Thymus (tissue), 11 donors: ENCODE measurements around the gene UBE2E2. TPM values are rescaled to one million over a fixed set of nuclear protein-coding genes. Genes with fewer than 3 reads are reported as not detected.

Experiments
- DNase-seq, 9 donors: peaks; one replicate each; pipeline ENCODE4 v3.0.0-alpha.2; 2013; ENCODE audit warnings: low spot score in 9 of 9, low read depth in 6 of 9, missing footprints in 1 of 9
- H3K27ac ChIP-seq, 2 donors: one replicate each; pipeline ENCODE4 v1.5.1; 2013; ENCODE audit warnings: control low read depth in 1 of 2, low read depth in 1 of 2, low read length in 1 of 2, mild to moderate bottlenecking in 1 of 2, moderate library complexity in 1 of 2
- H3K27me3 ChIP-seq, 2 donors: one replicate each; pipeline ENCODE4 v1.5.1; 2013; ENCODE audit warnings: low read length in 1 of 2; ENCODE audit not compliant: control insufficient read depth in 2 of 2, insufficient read depth in 1 of 2
- H3K36me3 ChIP-seq, 2 donors: one replicate each; pipeline ENCODE4 v1.5.1; 2013; ENCODE audit warnings: low read length in 1 of 2, mild to moderate bottlenecking in 1 of 2, moderate library complexity in 1 of 2; ENCODE audit not compliant: control insufficient read depth in 2 of 2, insufficient read depth in 2 of 2
- H3K4me1 ChIP-seq, 2 donors: one replicate each; pipeline ENCODE4 v1.5.1; 2013; ENCODE audit warnings: low read length in 2 of 2; ENCODE audit not compliant: control insufficient read depth in 2 of 2, insufficient read depth in 2 of 2
- H3K4me3 ChIP-seq, 2 donors: one replicate each; pipeline ENCODE4 v1.5.1; 2013; ENCODE audit warnings: low read length in 2 of 2, control low read depth in 1 of 2, mild to moderate bottlenecking in 1 of 2
- H3K9me3 ChIP-seq, 2 donors: one replicate each; pipeline ENCODE4 v1.5.1; 2013; ENCODE audit warnings: low read length in 1 of 2, mild to moderate bottlenecking in 1 of 2; ENCODE audit not compliant: control insufficient read depth in 2 of 2, insufficient read depth in 1 of 2
- WGBS: extraction: QIAGEN DNeasy Blood & Tissue Kit; methylation state at CpG from one replicate; pipeline ENCODE4 v1.1.7; 2013; 5-methylcytosine and 5-hydroxymethylcytosine counted together
- polyA plus RNA-seq: library from polyadenylated mRNA; stranded (reverse); fragments of 200-250 nt; gene quantifications from one replicate; pipeline ENCODE4 v1.2.3, GENCODE V29; 2013
- total RNA-seq: library from RNA; stranded (reverse); fragments of 120-200 nt; gene quantifications from one replicate; pipeline ENCODE4 v1.2.4, GENCODE V29; 2013
- donor health status: healthy.

Gene UBE2E2
- total and polyA plus RNA-seq, 2 donors = 32.9 to 35.5 TPM

- H3K27me3 ChIP-seq = no peaks in the 10 kb centered on the region
- no peaks in the 10 kb centered on the region for H3K9me3 ChIP-seq
- no peak overlapping the region for H3K4me3 ChIP-seq
- no peak overlapping the region for H3K27ac ChIP-seq
- H3K4me1 ChIP-seq = no peaks in the 10 kb centered on the region
- H3K36me3 ChIP-seq = no peaks in the 10 kb centered on the region
- DNase-seq = no peak
- 98% methylated on average over 1 of the region's 1 CpG for WGBS
Observed at GRCh38 chr3:23574822-23575315, 371.7 kb downstream of the UBE2E2 start.

DNA sequence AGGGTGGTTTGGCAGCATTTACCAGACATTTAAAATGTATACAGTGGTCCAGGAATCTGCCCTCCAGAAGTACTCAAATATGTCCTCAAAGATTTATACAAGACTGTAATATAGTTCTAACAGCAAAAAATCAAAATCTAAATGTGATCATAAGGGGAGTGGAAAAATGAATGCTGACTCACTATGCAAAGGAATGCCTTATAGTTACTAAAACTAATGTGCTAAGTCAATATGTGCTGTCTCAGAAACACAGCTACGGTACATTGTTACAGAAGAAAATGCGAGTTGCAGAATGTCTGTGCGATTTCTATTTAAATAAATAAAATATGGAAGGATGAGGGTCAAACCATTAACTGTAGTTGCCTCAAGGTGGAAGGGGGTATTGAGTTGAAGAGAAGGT, 372.6 kb downstream of the UBE2E2 start:
- no peaks in the 10 kb centered on the region for H3K36me3 ChIP-seq
- no peak overlapping the region for H3K4me3 ChIP-seq
- no peaks in the 10 kb centered on the region for H3K27me3 ChIP-seq
- DNase-seq = no peak
- H3K4me1 ChIP-seq = no peaks in the 10 kb centered on the region
- H3K9me3 ChIP-seq = no peaks in the 10 kb centered on the region
- no peak overlapping the region for H3K27ac ChIP-seq
- WGBS = 98% methylated on average over 3 of the region's 3 CpGs

- no peak for DNase-seq
- H3K27me3 ChIP-seq = no peaks in the 10 kb centered on the region
- no peaks in the 10 kb centered on the region for H3K9me3 ChIP-seq
- WGBS = 97% methylated on average over 2 of the region's 2 CpGs
- no peaks in the 10 kb centered on the region for H3K36me3 ChIP-seq
- H3K4me3 ChIP-seq = no peak overlapping the region
- H3K4me1 ChIP-seq = no peaks in the 10 kb centered on the region
- H3K27ac ChIP-seq = no peak overlapping the region
Observed at GRCh38 chr3:23576379-23576959, 373.3 kb downstream of the UBE2E2 start.

- no peaks in the 10 kb centered on the region for H3K36me3 ChIP-seq
- DNase-seq = no peak
- WGBS = 97% methylated on average over 8 of the region's 8 CpGs
- H3K9me3 ChIP-seq = no peaks in the 10 kb centered on the region
- H3K4me1 ChIP-seq = no peaks in the 10 kb centered on the region
- H3K27me3 ChIP-seq = no peaks in the 10 kb centered on the region
- no peak overlapping the region for H3K27ac ChIP-seq
- H3K4me3 ChIP-seq = no peak overlapping the region
Observed at GRCh38 chr3:23580096-23580713, 377.1 kb downstream of the UBE2E2 start.

- 93% methylated on average over 10 of the region's 10 CpGs for WGBS
Observed at GRCh38 chr3:23583980-23584740, 381.0 kb downstream of the UBE2E2 start.

DNA sequence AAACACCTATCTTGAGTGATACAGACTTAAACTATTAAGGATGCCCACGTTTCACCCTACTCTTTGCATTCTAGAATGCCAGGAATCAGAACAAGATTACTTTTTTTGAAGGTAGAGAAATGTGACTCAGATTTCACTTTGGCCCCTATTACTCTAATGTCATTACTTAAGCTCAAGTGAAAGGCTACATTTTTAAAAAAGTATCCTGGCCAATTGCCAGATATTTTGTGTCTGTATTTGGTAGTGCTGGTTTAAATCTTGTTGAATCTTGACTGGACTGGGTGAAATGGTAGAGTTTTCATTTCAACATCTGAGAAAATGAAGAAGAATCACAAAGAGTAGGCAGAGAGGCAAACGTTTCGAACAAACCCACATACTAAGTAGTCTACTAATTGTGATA, 384.4 kb downstream of the UBE2E2 start:
- no peak overlapping the region for H3K4me3 ChIP-seq

More at GRCh38 chr3:23583980-23584740, 381.0 kb downstream of the UBE2E2 start:
- no peak for DNase-seq
- Histone ChIP-seq H3K27me3 (no peaks in the 10 kb centered on the region), H3K4me3 (no peak overlapping the region), H3K27ac (no peak overlapping the region), H3K4me1 (no peaks in the 10 kb centered on the region), H3K36me3 (no peaks in the 10 kb centered on the region), H3K9me3 (no peaks in the 10 kb centered on the region)

DNA sequence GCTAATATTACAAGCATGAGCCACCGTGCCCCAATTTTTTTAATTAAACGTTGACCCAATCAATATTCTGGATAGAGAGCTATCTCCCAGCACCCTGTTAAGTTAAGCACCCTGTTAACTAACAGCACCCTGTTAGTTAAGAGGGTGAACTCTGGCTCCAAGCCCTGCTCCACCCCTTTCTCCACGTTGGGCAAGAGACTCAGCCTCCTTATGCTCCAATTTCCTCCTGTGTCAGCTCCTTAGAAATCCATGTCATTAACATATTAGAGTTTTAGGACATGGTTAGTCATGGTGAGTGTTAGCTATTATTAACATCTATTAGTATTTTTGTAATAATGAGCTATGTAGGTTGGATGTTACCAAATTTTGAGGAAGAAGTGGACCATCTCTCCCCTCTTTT, 385.4 kb downstream of the UBE2E2 start:
- Histone ChIP-seq H3K4me3 (no peak overlapping the region), H3K27ac (no peak overlapping the region), H3K27me3 (no peaks in the 10 kb centered on the region), H3K36me3 (no peaks in the 10 kb centered on the region), H3K9me3 (no peaks in the 10 kb centered on the region), H3K4me1 (no peaks in the 10 kb centered on the region)
- 96% methylated on average over 3 of the region's 3 CpGs for WGBS
- DNase-seq = no peak

More for the DNA sequence above, 384.4 kb downstream of the UBE2E2 start:
- no peak for DNase-seq
- Histone ChIP-seq H3K9me3 (no peaks in the 10 kb centered on the region), H3K4me1 (no peaks in the 10 kb centered on the region), H3K27ac (no peak overlapping the region), H3K36me3 (no peaks in the 10 kb centered on the region), H3K27me3 (no peaks in the 10 kb centered on the region)
- WGBS = 95% methylated on average over 3 of the region's 3 CpGs

DNA sequence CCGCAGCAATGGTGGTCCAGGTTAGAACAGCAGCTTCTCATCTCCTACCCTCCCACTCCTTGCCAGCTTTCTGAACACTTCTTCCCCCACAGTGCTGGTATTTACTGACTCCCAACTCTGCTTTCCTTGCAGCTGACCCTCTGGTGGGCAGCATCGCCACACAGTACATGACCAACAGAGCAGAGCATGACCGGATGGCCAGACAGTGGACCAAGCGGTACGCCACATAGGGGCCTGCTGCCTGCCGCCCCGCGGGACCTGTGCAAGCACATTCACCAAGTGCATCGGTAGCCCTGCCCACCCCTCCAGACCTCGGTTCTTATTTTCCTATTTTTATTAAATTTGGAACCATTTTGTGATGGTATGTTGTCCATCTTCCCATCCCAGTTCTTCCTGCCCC, 386.5 kb downstream of the UBE2E2 start:
- Histone ChIP-seq H3K4me1 (peaks cover 0 to 4% of the 10 kb centered on the region in 2 donors), H3K9me3 (no peaks in the 10 kb centered on the region), H3K27ac (no peak overlapping the region), H3K27me3 (no peaks in the 10 kb centered on the region), H3K4me3 (no peak overlapping the region), H3K36me3 (no peaks in the 10 kb centered on the region)
- WGBS = 96% methylated on average over 10 of the region's 10 CpGs
- no peak for DNase-seq
